Ectodermal cell (in vitro differentiated cells): ENCODE data around the gene PFKL.
"Not testable (repeated sequence)": the region's sequence is repeated elsewhere in the genome, so short reads cannot be mapped to it uniquely, and the experiment has no call there.

Experiments
- H3K27ac ChIP-seq: 2 replicates; pipeline ENCODE4 v1.7.0; 2013; ENCODE audit warnings: mild to moderate bottlenecking, low read depth, low read length; ENCODE audit not compliant: insufficient read depth, poor library complexity, severe bottlenecking
- H3K27me3 ChIP-seq: 2 replicates; pipeline ENCODE4 v1.7.0; 2013; ENCODE audit warnings: mild to moderate bottlenecking, low read length; ENCODE audit not compliant: insufficient read depth, control insufficient read depth, poor library complexity, severe bottlenecking
- H3K36me3 ChIP-seq: one replicate; pipeline ENCODE4 v1.7.0; 2013; ENCODE audit warnings: low read length; ENCODE audit not compliant: control insufficient read depth, insufficient read depth
- H3K4me1 ChIP-seq: one replicate; pipeline ENCODE4 v1.7.0; 2013; ENCODE audit warnings: low read length; ENCODE audit not compliant: control insufficient read depth, insufficient read depth
- H3K4me3 ChIP-seq: 2 replicates; pipeline ENCODE4 v1.7.0; 2013; ENCODE audit warnings: low read depth, low read length, control low read depth; ENCODE audit not compliant: insufficient read depth
- H3K9me3 ChIP-seq: 2 replicates; pipeline ENCODE4 v1.7.0; 2013; ENCODE audit warnings: mild to moderate bottlenecking, low read length, moderate library complexity; ENCODE audit not compliant: control insufficient read depth
- whole genome bisulfite sequencing, 2 experiments: methylation state at CpG; one replicate each; pipeline ENCODE4 v1.1.7; 2013; ENCODE audit warnings: missing lambda C conversion rate in 2 of 2; 5-methylcytosine and 5-hydroxymethylcytosine counted together

Gene PFKL

DNA sequence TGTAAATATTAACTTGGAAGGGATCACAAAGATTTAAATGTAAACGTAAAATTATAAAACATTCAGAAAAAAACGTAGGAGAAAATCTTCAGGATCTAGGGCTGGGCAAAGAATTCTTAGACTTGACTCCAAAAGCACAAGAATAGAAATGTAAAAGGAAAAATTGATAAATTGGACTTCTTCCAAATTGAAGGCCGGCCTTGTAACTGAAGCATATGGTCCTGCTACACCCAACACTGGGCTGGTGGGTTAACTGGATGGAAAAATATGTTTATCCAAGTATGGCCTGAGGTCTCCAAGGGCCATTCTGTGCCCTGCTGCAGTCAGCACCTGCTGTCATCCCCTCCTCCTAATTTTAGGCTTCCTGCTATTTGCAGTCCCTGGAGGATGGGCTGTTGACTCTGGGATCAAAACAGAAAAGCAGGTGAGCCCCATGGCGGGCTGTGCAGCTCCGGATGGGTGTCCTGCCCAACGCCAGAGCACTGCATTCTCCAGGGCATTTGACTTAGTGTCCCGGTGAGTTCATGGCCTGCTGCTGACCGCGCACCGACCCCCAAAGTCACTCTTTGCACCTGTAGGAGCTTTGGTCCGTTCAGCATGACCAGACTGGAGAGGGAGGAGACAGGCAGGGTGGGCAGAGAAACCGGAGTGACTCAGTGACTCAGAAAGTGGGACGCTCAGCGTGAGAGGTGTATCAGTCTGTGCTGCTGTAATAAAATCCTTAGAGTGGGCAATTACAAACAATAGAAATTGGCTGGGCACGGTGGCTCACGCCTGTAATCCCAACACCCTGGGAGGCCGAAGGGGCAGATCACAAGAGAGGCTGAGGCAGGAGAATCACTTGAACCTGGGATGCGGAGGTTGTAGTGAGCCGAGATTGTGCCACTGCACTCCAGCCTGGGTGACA lies 20.2 kb upstream of the PFKL start:
- 92 to 94% methylated on average over 19 of the region's 19 CpGs for WGBS, 2 experiments

DNA sequence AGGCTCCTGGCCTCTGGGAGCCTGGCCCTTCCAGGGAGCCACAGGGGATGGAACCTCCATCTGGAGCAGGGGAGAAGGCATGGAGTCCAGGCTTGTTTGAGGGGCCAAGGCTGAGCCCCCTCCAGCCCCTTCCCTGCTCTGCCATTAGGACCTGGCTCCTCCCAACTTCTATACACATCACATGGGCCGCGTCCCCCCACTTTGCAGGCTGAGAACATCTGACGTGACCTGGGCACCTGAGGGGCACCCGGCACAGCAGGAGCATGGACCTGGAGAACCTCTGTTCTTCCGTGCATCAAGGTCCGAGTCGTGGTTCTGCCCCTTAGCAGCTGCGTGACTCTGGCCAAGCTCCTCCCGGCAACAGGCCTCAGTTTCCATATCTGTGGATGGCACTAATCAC lies 18.1 kb upstream of the PFKL start:
- Histone ChIP-seq H3K9me3 (no peaks in the 10 kb centered on the region), H3K27ac (no peak overlapping the region), H3K4me3 (no peak overlapping the region), H3K36me3 (no peaks in the 10 kb centered on the region), H3K4me1 (peaks cover 25% of the 10 kb centered on the region), H3K27me3 (peaks cover 32% of the 10 kb centered on the region)
- WGBS, 2 experiments = 95 to 96% methylated on average over 9 of the region's 9 CpGs

More for the DNA sequence above, 20.2 kb upstream of the PFKL start:
- Histone ChIP-seq H3K27ac (no peak overlapping the region), H3K4me3 (no peak overlapping the region), H3K4me1 (peaks cover 15% of the 10 kb centered on the region), H3K9me3 (no peaks in the 10 kb centered on the region), H3K36me3 (no peaks in the 10 kb centered on the region), H3K27me3 (peaks cover 10% of the 10 kb centered on the region)

DNA sequence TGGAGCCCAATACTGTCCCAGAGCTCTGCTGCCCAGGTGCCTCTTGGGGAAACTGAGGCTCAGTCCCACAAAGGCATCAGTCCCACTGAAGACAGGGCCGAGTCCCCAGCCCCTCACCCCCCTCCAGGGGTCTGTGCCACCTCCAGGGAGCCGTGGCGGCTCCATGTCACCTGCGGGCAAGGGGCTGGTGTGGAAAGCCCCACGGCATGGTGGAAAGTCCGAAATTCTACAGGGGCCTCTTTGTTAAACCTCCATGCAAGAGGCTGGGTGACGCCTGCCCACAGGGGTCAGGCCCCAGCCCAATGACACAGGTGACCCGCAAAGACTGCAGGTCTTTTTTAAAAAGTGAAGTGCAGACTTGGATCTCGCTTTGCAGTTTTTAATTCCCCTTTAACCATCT lies 17.5 kb upstream of the PFKL start:
- peaks cover 33% of the 10 kb centered on the region for H3K27me3 ChIP-seq
- H3K4me1 ChIP-seq = peaks cover 30% of the 10 kb centered on the region
- no peak overlapping the region for H3K4me3 ChIP-seq
- WGBS, 2 experiments = 91 to 95% methylated on average over 9 of the region's 9 CpGs
- no peaks in the 10 kb centered on the region for H3K9me3 ChIP-seq
- H3K27ac ChIP-seq = no peak overlapping the region
- H3K36me3 ChIP-seq = no peaks in the 10 kb centered on the region

GRCh38 chr21:44283211-44283785 lies 16.6 kb upstream of the PFKL start:
- not testable (repeated sequence) for H3K36me3 ChIP-seq, H3K4me3 ChIP-seq, H3K9me3 ChIP-seq, H3K27ac ChIP-seq
- 21 to 31% methylated on average over 10 of the region's 11 CpGs for WGBS, 2 experiments
- peaks cover 34% of the 10 kb centered on the region for H3K4me1 ChIP-seq
- H3K27me3 ChIP-seq = peaks cover 33% of the 10 kb centered on the region

DNA sequence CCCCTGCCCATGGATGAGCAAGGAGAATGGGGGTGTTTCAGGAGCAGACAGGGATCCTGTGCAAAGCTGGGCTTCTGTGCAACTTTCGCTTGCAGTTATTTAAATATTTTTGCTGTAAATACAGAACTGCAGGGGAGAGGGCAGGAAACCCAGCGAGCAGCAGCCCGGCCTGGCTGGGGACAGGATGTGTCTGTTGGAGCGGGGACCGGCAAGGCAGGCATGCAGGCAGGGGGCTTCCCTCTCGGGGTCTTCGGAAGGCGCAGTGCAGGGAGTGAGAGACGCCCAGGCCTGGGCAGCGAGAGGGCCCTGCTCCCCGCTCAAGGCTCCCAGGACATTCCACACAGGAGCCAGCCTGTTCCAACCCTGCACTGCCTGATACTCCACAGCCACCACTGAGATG lies 15.9 kb upstream of the PFKL start:
- Histone ChIP-seq H3K27me3 (peaks cover 33% of the 10 kb centered on the region), H3K36me3 (no peaks in the 10 kb centered on the region), H3K4me3 (no peak overlapping the region), H3K9me3 (no peaks in the 10 kb centered on the region), H3K27ac (no peak overlapping the region), H3K4me1 (peaks cover 34% of the 10 kb centered on the region)
- WGBS, 2 experiments = 79 to 80% methylated on average over 11 of the region's 11 CpGs

DNA sequence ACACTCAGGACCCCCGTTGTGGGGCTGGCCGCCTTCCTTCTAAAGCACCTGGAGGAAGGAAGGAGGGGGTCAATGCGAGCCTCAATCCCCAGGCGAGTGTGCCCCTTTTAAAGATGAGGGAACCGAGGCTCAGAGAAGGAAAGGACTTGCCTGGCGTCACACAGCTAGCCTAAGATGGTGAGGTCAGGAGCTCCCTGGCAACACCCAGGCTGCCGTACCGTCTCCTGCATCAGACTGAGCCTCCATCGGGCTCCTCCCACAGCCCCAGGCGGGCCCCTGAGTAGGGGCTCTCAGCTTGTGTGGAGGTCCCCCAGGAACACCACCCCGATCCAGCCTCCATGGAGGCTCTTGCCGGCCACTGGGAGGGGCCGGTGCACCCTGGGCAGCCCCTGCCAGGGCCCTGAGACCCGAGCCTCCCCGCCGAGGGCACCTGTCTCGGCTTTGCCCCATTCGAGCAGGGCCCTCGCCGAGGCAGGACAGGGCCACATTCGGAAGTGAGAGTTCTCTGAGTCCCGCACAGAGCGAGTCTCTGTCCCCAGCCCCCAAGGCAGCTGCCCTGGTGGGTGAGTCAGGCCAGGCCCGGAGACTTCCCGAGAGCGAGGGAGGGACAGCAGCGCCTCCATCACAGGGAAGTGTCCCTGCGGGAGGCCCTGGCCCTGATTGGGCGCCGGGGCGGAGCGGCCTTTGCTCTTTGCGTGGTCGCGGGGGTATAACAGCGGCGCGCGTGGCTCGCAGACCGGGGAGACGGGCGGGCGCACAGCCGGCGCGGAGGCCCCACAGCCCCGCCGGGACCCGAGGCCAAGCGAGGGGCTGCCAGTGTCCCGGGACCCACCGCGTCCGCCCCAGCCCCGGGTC lies 14.5 kb upstream of the PFKL start, which contains the start of gene AIRE:
AIRE (plus strand) TSS at position 739 of the 855 bp plus-strand sequence. CDS start 131 bp downstream, outside the sequence.
- H3K9me3 ChIP-seq = no peaks in the 10 kb centered on the region
- no peaks in the 10 kb centered on the region for H3K36me3 ChIP-seq
- H3K27ac ChIP-seq = no peak within 1 kb of the TSS
- H3K27me3 ChIP-seq = peaks cover 33% of the 10 kb centered on the region
- peaks cover 34% of the 10 kb centered on the region for H3K4me1 ChIP-seq
- no peak within 1 kb of the TSS for H3K4me3 ChIP-seq
- WGBS, 2 experiments = 29 to 30% methylated on average over 56 of the region's 56 CpGs

- Histone ChIP-seq H3K36me3 (no peaks in the 10 kb centered on the region), H3K4me1 (peaks cover 34% of the 10 kb centered on the region), H3K4me3 (no peak overlapping the region), H3K27me3 (peaks cover 33% of the 10 kb centered on the region), H3K27ac (no peak overlapping the region), H3K9me3 (no peaks in the 10 kb centered on the region)
- 69 to 71% methylated on average over 21 of the region's 21 CpGs for WGBS, 2 experiments
Observed at GRCh38 chr21:44286086-44286715, 13.7 kb upstream of the PFKL start.

- 76 to 78% methylated on average over 31 of the region's 31 CpGs for WGBS, 2 experiments
- Histone ChIP-seq H3K4me3 (no peak overlapping the region), H3K4me1 (peaks cover 34% of the 10 kb centered on the region), H3K27me3 (peaks cover 33% of the 10 kb centered on the region), H3K27ac (no peak overlapping the region), H3K9me3 (no peaks in the 10 kb centered on the region), H3K36me3 (no peaks in the 10 kb centered on the region)
Observed at GRCh38 chr21:44286716-44287632, 12.9 kb upstream of the PFKL start.
